Measurements from ENCODE around the gene MAP2.

MAP2 gene, protein sequence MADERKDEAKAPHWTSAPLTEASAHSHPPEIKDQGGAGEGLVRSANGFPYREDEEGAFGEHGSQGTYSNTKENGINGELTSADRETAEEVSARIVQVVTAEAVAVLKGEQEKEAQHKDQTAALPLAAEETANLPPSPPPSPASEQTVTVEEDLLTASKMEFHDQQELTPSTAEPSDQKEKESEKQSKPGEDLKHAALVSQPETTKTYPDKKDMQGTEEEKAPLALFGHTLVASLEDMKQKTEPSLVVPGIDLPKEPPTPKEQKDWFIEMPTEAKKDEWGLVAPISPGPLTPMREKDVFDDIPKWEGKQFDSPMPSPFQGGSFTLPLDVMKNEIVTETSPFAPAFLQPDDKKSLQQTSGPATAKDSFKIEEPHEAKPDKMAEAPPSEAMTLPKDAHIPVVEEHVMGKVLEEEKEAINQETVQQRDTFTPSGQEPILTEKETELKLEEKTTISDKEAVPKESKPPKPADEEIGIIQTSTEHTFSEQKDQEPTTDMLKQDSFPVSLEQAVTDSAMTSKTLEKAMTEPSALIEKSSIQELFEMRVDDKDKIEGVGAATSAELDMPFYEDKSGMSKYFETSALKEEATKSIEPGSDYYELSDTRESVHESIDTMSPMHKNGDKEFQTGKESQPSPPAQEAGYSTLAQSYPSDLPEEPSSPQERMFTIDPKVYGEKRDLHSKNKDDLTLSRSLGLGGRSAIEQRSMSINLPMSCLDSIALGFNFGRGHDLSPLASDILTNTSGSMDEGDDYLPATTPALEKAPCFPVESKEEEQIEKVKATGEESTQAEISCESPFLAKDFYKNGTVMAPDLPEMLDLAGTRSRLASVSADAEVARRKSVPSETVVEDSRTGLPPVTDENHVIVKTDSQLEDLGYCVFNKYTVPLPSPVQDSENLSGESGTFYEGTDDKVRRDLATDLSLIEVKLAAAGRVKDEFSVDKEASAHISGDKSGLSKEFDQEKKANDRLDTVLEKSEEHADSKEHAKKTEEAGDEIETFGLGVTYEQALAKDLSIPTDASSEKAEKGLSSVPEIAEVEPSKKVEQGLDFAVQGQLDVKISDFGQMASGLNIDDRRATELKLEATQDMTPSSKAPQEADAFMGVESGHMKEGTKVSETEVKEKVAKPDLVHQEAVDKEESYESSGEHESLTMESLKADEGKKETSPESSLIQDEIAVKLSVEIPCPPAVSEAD (N-terminal part only)

DNA sequence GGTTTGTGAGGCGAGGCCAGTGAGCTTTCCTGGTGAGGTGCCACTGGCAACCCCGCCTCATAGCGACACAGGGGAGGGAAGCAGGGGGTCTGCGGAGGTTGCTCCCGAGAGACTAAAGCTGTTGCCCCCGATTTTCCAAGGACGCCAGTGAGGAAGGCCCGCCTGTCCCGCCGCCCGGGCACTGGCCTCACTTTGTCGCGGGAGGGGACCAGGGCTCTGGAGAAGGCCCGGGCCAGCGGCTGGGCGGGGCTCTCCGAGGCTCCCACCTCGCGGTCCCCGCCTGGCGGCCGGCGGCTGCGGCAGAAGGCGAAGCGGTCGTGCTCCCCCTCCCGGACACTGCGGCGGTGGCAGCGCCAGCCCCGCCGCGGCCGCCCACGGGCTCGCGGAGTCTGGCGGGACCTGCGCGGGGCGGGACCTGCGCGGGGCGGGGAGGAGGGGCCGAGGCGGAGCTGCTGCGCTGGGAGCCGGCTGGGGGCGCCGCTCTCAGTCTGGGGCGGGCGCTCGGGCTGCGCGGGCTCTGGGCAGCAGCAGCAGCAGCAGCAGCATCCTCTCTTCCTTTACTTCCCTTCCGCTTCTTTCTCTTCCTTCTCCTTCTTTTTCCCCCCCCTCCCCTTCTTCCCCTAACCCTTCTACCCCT is at the start of gene MAP2:
TSS of gene MAP2 (plus strand) at position 486 of the 637 bp plus-strand sequence. CDS start 229,124 bp downstream, outside the sequence.
- in situ Hi-C loops (cut with HindIII; ENCODE audit: low pct_ligation_motif_present, low sequenced_read_pairs), result no loop called here
- no peak within 1 kb of the TSS for H3K27ac ChIP-seq
- DNase-seq, result peak; percentile 60
- H3K27me3 ChIP-seq (replicated peaks), result no peaks in the 10 kb centered on the region
- no peaks in the 10 kb centered on the region for H3K36me3 ChIP-seq (replicated peaks)
- peak within 1 kb of the TSS; percentile 83 for H3K4me3 ChIP-seq (ENCODE audit: low read depth, low read length)
- peak; percentile 65 for TF ChIP-seq CTCF (IDR thresholded peaks at IDR 0.05; ENCODE audit: low read depth, low read length, missing control alignments)

DNA sequence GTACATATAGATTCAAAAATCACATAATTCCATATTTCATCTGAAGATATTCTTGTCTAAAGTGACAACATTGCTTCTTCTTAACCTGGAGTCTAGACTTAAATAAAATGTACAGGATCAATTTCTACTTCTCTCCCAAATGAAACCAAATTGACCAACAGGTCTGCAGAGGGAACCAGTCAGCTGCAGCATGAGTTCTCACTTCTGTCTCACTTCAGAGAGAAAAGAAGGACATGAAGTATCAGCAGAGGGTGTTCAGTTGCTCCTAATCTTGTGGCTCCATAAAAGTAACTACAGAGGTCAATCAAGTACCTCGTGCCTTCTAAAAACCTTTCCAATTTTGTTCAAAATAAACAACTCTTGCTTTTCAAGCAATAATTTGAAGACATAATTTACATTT is 47.2 kb upstream of the MAP2 start:
- Histone ChIP-seq H3K27me3 (replicated peaks) (no peaks in the 10 kb centered on the region), H3K27ac (no peak overlapping the region), H3K4me3 (ENCODE audit: low read depth, low read length) (no peak overlapping the region), H3K36me3 (replicated peaks) (no peaks in the 10 kb centered on the region)
- in situ Hi-C loops (cut with HindIII; ENCODE audit: low pct_ligation_motif_present, low sequenced_read_pairs), result no loop called here
- no peak for TF ChIP-seq CTCF (IDR thresholded peaks at IDR 0.05; ENCODE audit: low read depth, low read length, missing control alignments)
- no peak for DNase-seq

- DNase-seq, result no peak
- H3K36me3 ChIP-seq (replicated peaks), result no peaks in the 10 kb centered on the region
- no peak for TF ChIP-seq CTCF (IDR thresholded peaks at IDR 0.05; ENCODE audit: low read depth, low read length, missing control alignments)
- no peak overlapping the region for H3K27ac ChIP-seq
- no peak overlapping the region for H3K4me3 ChIP-seq (ENCODE audit: low read depth, low read length)
- in situ Hi-C loops (cut with HindIII; ENCODE audit: low pct_ligation_motif_present, low sequenced_read_pairs), result no loop called here
- H3K27me3 ChIP-seq (replicated peaks), result no peaks in the 10 kb centered on the region
These were observed 43.6 kb upstream of the MAP2 start for GRCh38 chr2:209380293-209380692.

- H3K4me3 ChIP-seq (ENCODE audit: low read depth, low read length), result no peak overlapping the region
- in situ Hi-C loops (cut with HindIII; ENCODE audit: low pct_ligation_motif_present, low sequenced_read_pairs), result no loop called here
- no peaks in the 10 kb centered on the region for H3K27me3 ChIP-seq (replicated peaks)
- no peak overlapping the region for H3K27ac ChIP-seq
- TF ChIP-seq CTCF (IDR thresholded peaks at IDR 0.05; ENCODE audit: low read depth, low read length, missing control alignments), result no peak
- H3K36me3 ChIP-seq (replicated peaks), result no peaks in the 10 kb centered on the region
- no peak for DNase-seq
These were observed 42.8 kb upstream of the MAP2 start for GRCh38 chr2:209381091-209381490.

- Histone ChIP-seq H3K36me3 (replicated peaks) (no peaks in the 10 kb centered on the region), H3K27ac (no peak overlapping the region), H3K4me3 (ENCODE audit: low read depth, low read length) (no peak overlapping the region), H3K27me3 (replicated peaks) (no peaks in the 10 kb centered on the region)
- no peak for DNase-seq
- in situ Hi-C loops (cut with HindIII; ENCODE audit: low pct_ligation_motif_present, low sequenced_read_pairs), result no loop called here
- no peak for TF ChIP-seq CTCF (IDR thresholded peaks at IDR 0.05; ENCODE audit: low read depth, low read length, missing control alignments)
These were observed 41.1 kb upstream of the MAP2 start for GRCh38 chr2:209382775-209383174.
